Measurements from ENCODE around the gene LTBP2.

LTBP2 gene

GRCh38 chr14:74613211-74613914 is 1.3 kb upstream of the LTBP2 start:
- DNase-seq (ENCODE audit: low read depth, low spot score), result no peak

GRCh38 chr14:74612350-74613021 is 449 bp upstream of the LTBP2 start:
- DNase-seq (ENCODE audit: low read depth, low spot score), result peak; percentile 60

DNA sequence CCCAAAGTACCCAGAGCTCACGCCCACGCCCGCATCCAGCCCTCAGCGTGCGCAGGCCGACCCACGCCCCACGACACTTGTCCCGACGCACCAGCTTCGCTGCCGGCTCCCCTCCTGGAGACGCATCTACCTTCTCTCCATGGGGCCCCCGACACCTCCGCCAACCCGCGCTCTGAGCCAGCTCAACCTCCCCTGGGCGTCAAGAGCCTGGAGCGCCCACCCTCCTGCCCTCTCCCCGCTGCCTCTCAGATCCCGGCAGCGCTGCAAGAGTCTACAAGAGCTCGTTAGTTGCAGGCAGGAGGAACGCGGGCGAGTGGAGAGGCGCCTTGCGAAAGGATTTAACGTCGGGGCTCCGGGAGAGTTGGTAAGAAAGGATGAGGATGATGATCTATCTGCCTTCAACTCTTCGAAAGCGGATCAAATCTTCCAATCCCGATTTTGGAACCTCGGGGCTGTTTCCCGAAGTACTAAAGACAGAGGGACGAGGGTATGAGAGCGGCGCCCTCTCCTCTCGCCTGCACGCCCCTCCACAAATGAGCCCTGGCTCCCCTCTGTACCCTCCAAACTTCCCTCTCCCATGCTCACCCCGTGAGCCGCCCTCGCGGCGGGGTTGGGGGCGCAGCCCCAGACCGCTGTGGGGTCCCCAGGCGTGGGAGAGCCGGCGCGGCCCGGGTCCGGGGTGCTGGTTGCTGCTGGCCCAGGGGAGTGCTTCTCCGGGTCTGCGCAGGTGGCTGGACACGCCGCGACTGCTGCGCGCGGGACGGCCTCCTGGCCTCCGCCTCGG is 979 bp downstream of the LTBP2 start:
- DNase-seq (ENCODE audit: low read depth, low spot score), result no peak

- no peak for DNase-seq (ENCODE audit: low read depth, low spot score)
These were observed 1.7 kb downstream of the LTBP2 start for GRCh38 chr14:74610199-74610865.

- no peak for DNase-seq (ENCODE audit: low read depth, low spot score)
These were observed 2.3 kb downstream of the LTBP2 start for GRCh38 chr14:74609721-74610120.

DNA sequence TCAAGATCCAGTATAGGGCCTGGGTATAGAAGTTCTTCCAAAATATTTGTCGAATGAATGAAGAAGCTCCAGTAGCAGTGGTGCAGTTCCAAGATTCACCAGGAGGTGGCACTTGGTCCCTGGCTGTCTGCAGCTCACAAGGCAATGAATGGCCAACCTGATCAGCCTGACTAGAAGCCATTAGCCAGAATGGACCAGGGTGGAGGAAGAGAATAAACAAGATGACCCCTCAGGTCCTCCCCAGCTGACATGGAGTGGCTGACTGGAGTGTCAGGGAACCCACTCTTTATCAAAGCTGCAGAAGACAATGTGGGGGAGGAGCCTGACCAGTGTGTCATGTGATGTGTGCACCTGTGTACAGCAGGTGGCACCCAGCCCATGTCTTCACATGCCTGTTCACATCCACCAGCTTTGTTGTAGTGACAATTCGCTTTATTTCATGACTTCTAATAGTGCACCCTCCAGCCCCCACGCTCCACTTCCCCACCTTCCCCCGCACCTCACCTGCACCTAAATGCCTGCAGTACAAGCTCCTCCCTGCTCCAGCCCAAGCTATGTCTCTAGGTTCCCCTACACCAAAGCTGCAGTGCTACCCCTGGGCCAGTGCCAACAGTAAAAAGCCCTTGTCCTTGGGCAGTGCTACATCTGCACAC is 3.0 kb downstream of the LTBP2 start:
- peak; percentile 72 for DNase-seq (ENCODE audit: low read depth, low spot score)

GRCh38 chr14:74606727-74607126 is 5.3 kb downstream of the LTBP2 start:
- DNase-seq (ENCODE audit: low read depth, low spot score), result no peak

GRCh38 chr14:74605531-74606223 is 6.4 kb downstream of the LTBP2 start:
- DNase-seq (ENCODE audit: low read depth, low spot score), result no peak

DNA sequence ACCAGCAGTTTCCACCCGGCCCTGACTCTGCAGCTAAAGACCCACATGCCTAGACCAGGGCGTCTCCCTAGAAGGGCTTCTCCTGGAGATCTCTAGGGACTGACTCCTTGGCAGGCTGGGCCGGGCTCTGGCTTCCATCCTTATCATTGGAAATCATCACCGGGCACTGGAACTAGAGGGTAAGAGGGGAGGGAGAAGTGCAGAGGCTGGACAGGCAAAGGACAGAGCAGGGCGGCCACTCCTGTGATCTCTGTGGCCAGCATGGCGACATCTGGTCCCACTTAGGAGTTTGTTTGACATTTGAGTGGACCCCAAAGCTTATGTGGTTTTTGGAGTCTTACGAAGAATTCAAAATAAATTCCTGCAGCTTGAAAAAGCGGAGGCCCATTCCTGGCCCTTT is 7.1 kb downstream of the LTBP2 start:
- DNase-seq (ENCODE audit: low read depth, low spot score), result no peak

- DNase-seq (ENCODE audit: low read depth, low spot score), result no peak
These were observed 7.9 kb downstream of the LTBP2 start for GRCh38 chr14:74604157-74604556.

GRCh38 chr14:74601982-74602381 is 10.1 kb downstream of the LTBP2 start:
- DNase-seq (ENCODE audit: low read depth, low spot score), result no peak

DNA sequence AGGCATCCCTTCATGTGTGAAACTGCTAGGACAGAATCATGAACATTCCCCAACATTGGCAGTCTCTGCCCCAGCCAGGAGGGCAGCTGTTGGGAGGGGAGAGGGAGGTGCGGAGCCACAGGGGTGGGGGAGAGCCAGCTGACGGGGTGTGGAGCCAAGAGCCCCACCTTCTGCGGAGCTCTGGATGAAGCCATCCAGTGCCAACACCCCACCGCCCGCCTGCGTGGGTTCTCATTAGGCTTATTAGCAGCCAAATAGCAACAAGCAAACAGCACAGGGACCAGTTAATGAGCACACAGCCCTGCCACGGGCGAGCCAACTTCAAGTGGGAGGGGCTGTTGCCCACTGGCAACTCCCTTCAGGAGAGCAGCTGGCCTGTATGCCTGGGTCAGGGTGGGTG is 12.1 kb downstream of the LTBP2 start:
- no peak for DNase-seq (ENCODE audit: low read depth, low spot score)

DNA sequence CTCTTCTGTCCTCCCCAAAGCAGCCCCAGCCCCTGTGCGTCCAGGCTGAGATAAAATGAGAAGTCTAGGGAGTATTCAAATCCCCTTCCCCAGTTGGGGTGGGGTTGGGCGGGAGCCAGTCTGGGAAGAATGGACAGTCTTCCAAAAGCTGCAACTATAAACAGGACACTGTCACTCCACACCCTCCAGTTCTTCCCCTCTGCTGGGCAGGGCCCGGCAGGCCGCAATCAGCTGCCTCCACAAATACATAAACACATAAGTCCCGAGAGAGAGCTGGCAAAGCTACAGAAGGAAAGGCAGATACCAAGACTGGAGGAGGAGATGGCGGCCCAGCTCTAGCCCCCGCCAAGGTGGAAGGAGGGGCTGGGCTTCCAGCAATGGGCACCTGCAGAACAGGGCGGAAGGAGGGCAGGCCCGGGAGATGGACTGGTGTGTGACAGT is 12.7 kb downstream of the LTBP2 start:
- DNase-seq (ENCODE audit: low read depth, low spot score), result no peak

DNA sequence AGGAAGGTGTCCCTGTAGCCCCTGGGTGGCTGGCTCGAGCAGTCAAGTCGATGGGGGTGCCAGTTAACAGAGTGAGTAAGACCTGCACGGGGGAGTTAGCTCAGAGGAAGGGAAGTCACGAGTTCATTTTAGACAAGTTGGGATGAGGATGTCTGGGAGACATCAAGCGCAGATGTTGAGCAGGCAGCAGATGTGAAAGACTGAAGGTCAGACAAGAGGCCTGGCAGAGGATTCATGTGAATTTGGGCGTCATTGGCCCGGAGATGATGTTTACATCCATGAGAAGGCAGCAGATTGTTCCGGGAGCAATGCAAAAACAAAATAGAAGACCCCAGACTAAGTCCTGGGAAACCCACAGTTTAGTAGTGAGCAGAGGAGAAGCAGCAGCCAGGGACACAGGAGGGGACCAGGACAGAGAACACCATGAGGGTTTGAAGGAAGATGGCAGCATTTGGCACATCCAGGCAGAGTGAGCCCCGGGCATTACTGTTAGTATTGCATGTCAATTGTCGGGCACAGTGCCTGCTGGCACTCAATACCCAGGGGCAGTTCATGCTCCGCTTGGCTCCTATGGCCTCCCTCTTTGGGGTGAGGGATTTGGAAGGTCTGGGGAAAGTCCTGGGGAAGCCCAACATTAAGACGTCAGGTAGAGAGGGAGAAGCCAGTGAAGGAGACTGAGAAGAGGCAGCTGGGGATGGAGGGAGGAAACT is 15.1 kb downstream of the LTBP2 start:
- DNase-seq (ENCODE audit: low read depth, low spot score), result no peak

- no peak for DNase-seq (ENCODE audit: low read depth, low spot score)
These were observed 16.9 kb downstream of the LTBP2 start for GRCh38 chr14:74595006-74595735.

GRCh38 chr14:74594606-74595005 is 17.4 kb downstream of the LTBP2 start:
- DNase-seq (ENCODE audit: low read depth, low spot score), result no peak

- DNase-seq (ENCODE audit: low read depth, low spot score), result no peak
These were observed 18.0 kb downstream of the LTBP2 start for GRCh38 chr14:74594029-74594428.

DNA sequence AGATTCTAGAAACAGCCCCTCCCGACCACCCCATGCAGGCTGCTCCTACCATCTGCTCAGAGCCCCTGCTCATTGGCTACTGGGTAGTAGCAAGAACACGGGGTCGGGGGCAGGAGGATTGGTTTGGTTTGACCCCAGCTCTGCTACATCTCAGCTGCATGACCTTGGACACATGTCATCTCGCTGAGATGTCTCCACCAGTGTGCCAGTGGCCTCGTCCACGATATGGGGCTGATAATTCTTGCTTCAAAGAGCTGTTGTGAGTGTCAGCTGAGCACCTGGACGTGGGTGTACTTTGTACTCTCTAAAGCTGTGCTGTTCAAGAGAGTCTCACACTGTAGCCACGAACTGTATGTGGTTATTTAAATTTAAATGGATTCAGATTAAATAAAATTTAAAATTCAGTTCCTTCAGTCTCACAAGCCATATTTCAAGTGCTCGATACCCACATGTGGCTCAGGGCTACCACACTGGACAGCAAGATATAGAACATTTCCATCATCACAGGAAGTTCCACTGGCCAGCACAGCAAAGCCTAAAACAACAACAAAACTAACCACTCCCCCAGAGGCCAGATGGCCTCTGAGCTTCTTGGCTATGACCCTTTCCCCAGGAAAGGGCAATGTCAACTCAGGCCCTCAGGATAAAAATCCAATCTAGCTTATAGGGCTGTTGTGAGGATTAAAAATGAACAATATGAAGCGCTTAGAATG is 18.6 kb downstream of the LTBP2 start:
- DNase-seq (ENCODE audit: low read depth, low spot score), result no peak

All from activated naive CD8-positive, alpha-beta T cell treated with anti-CD3 and anti-CD28 coated beads, Interleukin-2, amount 50 U/mL, for 16 hours (primary cell).